T47D (cell line): ENCODE data around the gene LNX2.

ENCODE experiments used
- DNase-seq, 2 experiments: peaks; one replicate each; pipeline versions ENCODE4 v3.0.0 to v3.0.0-alpha.2; 2011 to 2012; ENCODE audit warnings: low read depth in 1 of 2, low spot score in 1 of 2
- JUND ChIP-seq: IDR thresholded peaks from 2 replicates; pipeline ENCODE4 v1.6.1; 2012; ENCODE audit warnings: low read depth
- in situ Hi-C: cut with HindIII; loops from 2 replicates; pipeline ENCODE4 v1.10.0; 2016; ENCODE audit warnings: low sequenced_read_pairs, low pct_unique_long_range_greater_than_20kb

The LNX2 gene

GRCh38 chr13:27497563-27498230 is 122.6 kb downstream of the LNX2 start:
- in situ Hi-C loops, result no loop called here
- DNase-seq, result no peak
- TF ChIP-seq JUND, result no peak

DNA sequence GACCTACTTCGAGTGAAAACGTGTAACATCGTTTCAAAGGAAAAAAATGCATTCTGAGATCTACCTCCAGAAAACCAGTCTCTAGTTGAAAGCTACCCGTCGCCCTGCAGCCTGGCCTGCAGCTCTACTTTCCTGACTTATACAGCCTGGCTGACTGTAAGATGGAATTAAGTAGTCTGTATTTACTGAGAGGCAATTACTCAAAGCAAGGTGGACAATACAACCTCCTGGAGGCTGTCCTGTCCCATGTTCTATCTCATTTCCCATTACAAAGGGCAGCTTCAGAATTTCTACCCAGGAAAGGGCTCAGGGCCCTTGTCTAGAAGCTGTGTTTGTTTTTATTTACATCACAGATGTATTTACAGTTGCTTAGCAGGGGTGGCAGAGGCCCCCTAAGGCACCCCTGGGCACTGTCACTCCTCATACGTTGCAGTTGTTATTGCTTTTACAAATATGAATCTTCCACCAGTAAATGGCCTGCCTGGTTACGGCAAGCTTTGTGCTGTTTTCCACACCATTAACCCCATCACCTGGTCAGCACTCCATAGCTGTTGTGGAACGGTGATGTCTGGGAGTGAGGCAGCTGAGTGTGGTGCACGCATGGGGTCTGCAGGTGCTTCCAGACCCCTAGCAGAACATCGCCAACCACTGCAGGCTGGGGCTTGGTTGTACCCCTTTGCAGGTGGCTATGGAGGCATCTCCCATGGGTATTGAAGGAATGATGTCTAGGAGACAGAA is 123.6 kb downstream of the LNX2 start:
- DNase-seq, result no peak
- in situ Hi-C loops, result no loop called here

DNA sequence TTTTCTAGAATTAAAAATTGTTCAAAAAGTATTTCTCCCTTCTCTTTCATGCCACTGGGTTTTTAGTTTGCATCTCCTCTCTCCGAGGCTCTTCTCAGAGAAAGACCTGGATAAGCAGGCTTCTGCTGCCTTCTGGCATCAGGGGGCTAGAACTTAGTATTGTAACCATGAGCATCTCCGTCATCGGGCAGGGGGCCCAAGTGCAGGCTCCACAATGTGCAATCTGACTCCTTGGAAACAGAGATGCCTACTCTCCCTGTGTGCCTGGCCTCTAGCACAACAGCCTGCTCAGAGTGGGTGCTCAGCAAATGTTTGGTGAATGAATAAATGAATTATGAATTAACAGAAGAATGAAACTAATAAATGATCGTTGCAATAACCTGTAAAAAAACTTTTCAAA is 124.3 kb downstream of the LNX2 start:
- TF ChIP-seq JUND, result no peak
- no peak for DNase-seq
- in situ Hi-C loops, result no loop called here

More for the DNA sequence above, 123.6 kb downstream of the LNX2 start:
- TF ChIP-seq JUND, result no peak
